Nucleus accumbens (tissue), 56 donors: Measurements from ENCODE around the gene PGLYRP4.
"Not testable (repeated sequence)": the region's sequence is repeated elsewhere in the genome, so short reads cannot be mapped to it uniquely, and the experiment has no call there.

ENCODE experiments used
- DNase-seq, 56 donors: peaks; one replicate each; lab custom pipeline; 2025; lab: John Stamatoyannopoulos, UW

PGLYRP4 gene

GRCh38 chr1:153357853-153358690 lies 9.4 kb upstream of the PGLYRP4 start, which contains the start of gene S100A9:
Gene S100A9, plus strand, starts transcription at chr1:153357854. Its CDS starts 430 bp downstream, at chr1:153358284.
- DNase-seq: no peak

DNA sequence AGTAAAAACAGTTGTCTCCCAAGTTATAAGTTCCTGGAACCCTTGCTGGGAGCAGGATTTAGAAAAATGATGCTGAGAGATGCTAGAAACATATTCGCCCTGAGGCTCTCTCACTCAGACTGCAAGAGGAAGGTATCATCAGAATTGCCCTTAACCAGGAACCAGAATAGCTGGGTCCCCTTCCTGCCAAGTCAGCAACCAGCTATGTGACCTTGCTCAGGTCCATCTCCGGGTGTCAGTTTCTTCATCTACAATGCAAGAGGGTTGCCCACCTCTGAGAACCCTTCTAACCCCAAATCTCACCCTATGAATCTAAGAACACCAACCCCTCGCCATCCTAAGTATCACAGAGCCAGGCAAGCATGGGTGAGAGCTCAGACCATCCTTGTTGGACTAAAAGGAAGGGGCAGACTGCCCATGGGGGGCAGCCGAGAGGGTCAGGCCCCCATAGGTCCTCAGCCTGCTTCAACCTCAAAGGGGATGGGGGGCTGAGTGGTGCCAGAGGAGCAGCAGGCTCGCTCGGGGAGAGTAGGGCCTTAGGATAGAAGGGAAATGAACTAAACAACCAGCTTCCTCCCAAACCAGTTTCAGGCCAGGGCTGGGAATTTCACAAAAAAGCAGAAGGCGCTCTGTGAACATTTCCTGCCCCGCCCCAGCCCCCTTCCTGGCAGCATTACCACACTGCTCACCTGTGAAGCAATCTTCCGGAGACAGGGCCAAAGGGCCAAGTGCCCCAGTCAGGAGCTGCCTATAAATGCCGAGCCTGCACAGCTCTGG lies 8.6 kb upstream of the PGLYRP4 start:
- DNase-seq: peak in 2 of 56 donors; percentile 6 to 9

DNA sequence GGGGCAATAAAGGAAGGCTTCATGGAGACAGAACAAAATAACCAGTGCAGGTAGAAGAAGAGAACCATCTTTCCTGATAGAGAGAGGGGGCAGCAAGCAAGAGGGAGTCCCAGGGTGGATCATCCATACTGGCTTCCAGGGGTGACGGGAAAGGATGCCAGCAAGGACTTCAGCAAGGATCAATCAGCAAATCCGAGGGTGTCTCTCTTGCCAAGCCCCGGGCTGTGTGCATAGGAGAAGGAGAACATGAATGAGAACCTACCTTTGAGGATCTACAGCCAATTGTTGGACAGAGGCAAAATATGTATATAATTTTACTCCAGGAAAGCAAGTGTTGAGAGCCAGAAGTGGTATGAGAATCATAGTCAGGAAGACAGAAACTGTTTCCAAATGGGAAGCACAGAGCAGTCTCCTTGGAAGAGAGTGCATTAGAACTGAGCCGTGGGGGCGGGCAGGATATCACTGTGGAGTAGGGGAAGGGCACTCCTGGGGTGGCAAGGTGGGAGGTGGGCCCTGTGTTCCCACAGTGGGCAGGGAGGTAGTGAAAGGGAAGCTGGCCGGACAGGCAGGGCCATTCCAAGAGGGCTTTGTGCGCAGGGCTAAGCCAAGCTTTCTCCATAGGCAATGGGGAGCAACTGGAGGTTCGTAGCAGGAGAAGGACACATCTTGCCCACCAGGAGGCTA lies 7.9 kb upstream of the PGLYRP4 start:
- DNase-seq: no peak

DNA sequence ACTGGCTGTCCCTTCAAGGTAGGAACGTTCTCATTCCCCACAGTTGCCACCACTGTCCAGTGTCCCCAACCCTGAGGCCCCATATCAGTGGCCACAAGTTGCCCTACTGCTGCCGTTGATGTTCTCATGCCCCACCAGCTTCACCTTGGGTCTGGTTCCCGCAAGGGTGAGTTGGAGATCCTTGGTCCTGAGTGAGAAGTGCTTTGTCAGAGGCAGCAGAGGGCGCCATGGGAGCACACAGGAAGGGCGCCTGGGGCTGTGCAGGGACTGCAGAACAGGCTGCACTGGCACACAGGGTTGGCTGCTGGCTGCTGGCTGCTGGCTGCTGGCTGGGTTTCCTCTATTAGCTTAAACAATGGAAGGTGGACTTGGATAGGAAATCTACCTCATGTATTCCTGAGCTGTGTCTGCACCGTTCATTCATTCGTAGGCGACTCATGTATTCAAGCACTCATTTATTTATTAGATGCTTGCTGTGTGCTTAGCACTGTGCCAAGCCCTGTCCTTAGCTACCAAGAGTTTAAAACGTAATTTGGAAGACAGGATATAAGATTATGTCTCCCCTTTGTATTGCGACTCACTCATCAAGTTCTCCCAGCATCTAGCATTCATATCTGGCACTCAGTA lies 6.9 kb upstream of the PGLYRP4 start:
- DNase-seq: peak in 4 of 56 donors; percentile 4 to 27 (median 7)

DNA sequence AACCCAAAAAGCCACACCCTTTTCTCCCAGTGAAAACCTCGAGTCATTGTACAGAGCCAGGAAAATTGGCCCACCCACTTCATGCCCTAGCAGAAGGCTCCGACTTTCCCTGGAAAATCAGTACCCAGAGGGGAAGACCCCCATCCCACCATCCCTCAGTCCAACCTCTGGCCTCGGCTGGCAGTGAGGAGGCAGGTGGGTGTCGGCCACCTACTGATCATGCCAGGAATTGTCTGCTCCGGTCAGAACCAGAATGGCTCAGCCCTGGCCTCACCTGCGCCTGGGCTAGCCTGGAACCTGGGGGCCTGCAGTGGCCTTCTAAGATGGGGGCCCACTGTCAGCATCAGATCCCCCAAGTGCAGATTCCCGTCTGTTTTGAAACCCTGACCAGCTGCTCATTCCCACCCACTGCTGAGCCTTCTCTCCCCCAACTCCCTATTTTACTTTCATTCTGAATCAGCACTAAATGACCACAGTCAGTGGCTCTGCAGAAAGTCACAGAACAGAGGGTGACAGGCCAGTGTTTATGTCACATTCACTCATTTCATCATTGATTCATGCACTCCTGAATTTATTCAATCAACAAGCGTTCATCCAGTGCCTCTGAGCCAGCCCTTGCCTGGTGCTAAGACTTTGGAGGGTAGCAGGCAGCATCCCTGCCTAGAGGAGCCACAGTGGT lies 6.0 kb upstream of the PGLYRP4 start:
- no peak for DNase-seq

DNA sequence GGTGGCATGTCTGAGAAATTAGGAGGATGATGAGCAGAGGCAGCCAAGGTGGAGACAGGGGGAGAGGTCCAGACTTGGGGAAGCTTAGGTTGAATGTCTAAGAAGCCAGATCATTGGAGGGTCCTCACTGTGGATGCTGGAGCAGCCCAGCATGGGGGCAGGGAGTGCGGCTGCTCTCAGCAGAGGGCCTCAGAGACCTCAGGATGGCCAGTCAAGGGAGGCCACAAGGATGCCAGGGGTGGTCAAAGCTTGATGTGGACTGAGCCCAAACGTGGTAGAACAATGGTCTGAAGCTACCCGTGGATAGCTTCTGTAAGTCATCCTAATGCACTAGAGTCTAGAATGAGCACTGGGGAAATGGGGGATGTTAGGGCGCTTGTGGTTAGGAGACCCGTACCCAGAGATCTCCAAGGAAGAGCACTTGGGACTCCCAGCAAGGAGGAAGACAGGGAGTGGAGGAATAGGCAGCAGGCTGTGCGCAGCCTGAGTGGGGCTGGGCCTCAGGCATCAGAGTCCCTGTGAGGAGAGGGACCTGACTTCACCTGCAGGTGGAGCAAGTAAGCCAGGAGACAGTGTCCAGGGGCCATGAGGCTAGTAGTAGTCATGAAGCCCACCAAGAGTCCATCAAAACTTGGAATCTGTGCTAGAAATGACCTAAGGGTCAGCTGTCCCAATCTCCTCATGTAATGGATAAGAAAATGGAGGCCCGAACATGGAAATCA lies 4.7 kb upstream of the PGLYRP4 start:
- no peak for DNase-seq

DNA sequence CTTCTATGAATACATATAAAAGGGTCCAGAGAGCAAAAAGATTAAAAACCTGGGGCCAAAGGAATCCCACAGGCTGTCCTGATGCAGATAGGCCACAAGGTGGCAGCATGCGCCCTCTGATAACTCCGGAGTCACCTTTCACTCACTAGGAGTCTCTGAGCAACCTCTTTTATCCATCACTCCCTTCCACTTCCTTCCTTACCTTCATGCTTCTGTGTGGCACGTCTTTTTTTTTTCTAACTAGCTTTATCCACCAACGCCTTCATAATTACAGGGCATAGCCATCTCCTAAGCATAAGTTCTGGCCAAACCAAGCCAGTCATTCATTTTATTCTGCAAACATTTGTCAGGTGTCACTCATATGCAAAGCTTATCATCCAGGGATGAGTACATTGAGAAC lies 3.9 kb upstream of the PGLYRP4 start:
- peak in 41 of 56 donors; percentile 1 to 74 (median 17) for DNase-seq

- no peak for DNase-seq
Measured at GRCh38 chr1:153350321-153350957, 1.8 kb upstream of the PGLYRP4 start.

GRCh38 chr1:153349363-153350320 lies 1.0 kb upstream of the PGLYRP4 start:
- no peak for DNase-seq

GRCh38 chr1:153347856-153348255 lies 785 bp downstream of the PGLYRP4 start:
- no peak for DNase-seq

DNA sequence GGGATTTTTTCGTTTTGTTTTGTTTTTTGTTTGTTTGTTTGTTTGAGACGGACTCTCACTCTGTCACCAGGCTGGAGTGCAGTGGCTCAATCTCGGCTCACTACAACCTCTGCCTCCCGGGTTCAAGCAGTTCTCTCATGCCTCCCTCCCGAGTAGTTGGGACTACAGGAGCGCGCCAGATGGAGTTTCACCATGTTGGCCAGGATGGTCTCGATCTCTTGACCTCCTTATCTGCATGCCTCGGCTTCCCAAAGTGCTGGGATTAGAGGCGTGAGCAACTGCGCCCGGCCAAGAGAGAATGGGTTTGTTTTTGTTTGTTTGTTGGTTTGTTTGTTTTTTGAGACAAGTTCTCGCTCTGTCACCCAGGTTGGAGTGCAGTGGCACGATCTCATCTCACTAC lies 1.6 kb downstream of the PGLYRP4 start:
- DNase-seq: not testable (repeated sequence)

DNA sequence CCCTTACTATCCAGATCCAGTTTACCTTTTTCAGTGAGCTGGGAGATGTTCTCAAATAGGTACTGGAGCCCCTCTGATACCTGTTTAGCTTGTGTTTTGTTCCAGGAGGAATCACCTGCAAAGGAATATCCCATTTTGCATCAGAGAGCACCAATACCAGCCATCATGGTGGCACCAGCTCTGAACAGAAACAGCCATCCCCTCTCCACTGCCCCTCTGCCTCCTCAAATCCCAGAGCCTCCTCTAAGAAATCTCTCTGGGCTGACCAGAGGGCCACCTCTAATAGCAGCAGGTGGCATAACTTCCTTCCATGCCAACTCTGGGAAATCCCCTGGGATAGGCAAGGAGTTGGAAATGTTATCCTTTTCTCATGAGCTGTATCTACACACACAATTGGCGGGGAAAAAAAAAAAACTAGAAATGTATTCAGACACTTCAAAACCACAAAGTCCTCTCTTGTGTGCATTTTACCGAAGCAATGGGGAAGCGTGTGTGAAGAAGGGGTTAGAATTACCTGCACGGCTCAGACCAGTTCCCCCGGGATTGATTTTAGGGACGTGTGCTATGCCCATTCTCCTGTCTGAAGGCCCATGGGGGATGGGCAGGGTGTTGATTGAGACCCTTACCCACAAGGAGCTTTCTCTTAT lies 2.4 kb downstream of the PGLYRP4 start:
- DNase-seq: no peak

DNA sequence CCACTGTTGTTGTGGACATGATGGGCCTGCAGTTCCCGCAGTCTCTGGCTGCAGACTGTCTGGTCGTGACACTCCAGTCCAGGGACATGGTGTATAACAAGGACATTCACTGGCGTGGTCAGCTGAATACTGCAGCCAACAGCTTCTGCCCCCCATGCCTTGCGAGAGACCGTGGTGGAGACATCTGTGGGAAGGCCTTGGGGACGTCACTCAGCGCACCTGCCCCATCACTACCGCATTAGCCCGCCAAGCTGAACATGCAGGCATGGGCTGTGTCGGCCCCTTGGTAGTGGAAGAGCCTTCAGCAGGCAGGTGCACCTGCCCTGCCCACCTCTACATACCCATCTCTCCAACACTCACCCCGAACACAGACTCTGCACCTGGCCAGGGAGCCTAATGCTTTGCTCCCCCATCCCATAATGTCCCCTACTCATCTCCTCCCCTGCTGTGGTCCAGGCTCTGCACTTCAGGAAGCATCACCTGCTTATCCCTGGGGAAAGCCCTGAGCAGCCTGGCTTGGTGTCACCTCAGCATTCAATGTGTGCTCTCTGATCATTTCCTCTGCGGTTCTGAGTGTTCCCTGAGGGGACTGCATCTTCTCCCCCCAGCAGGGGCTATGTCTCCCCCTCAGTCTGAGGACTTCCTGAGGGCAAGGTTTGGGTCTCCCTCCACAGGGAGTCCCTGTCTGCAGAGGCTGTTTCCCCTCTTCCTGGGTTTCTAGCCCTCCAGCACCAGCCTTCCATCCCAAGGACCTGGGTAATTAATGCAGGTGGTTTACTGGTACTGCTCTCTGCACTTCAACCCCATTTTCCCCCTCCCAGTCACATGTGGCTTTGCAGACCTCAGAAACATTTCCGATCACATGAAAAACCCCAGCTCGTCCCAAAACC lies 3.2 kb downstream of the PGLYRP4 start:
- no peak for DNase-seq

DNA sequence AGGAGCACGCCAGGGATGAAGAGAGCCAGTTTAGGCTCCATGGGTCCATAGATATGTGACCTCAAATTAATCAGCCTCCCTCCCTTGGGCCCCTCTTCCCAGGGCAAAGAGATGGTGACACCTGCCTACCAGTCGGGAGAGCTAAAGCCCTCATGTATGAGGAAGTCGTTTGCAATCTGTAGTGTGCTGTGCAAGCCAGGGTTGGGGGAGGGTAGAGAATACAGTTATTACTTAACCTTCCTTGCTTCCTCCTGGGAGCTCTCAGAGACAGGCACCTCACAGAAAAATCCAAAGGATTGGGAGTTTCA lies 4.0 kb downstream of the PGLYRP4 start:
- DNase-seq: no peak

GRCh38 chr1:153343811-153344717 lies 4.6 kb downstream of the PGLYRP4 start:
- no peak for DNase-seq
